Measurements from ENCODE around the gene DYNLL1.
A peak's percentile ranks its signal among the peaks of the same experiment; 100 is the strongest.

The DYNLL1 gene

GRCh38 chr12:120495186-120495730 lies 655 bp upstream of the DYNLL1 start:
- Histone ChIP-seq H3K9ac (ENCODE audit: low read length) (peak overlapping the region; percentile 63), H4K20me1 (ENCODE audit: insufficient read depth, low read length) (no peaks in the 10 kb centered on the region), H3K27ac (ENCODE audit: low read length) (no peak overlapping the region), H3K27me3 (replicated peaks; ENCODE audit: insufficient read depth, low read length) (no peaks in the 10 kb centered on the region), H2AFZ (ENCODE audit: low read length) (peak overlapping the region; percentile 67; the same call in 1 of the 2 replicates), H3K79me2 (ENCODE audit: low read length) (peaks cover 23% of the 10 kb centered on the region), H3K9me3 (replicated peaks; ENCODE audit: insufficient read depth, low read length) (no peaks in the 10 kb centered on the region), H3K4me3 (ENCODE audit: low read length) (peak overlapping the region; percentile 82), H3K4me1 (ENCODE audit: low read length) (no peaks in the 10 kb centered on the region), H3F3A (ENCODE audit: insufficient read depth, low read length) (0 out of 2 replicates have a peak, but pooled peaks cover 5% of the 10 kb centered on the region), H3K36me3 (replicated peaks; ENCODE audit: insufficient read depth, low read length) (no peaks in the 10 kb centered on the region), H3K4me2 (ENCODE audit: low read depth, low read length) (peak overlapping the region; percentile 68), H3K9me2 (replicated peaks; ENCODE audit: insufficient read depth, low read length) (no peaks in the 10 kb centered on the region)
- no peak for DNase-seq
- TF ChIP-seq EZH2 (optimal IDR thresholded peaks at IDR 0.05; ENCODE audit: low read depth, low read length) (no peak), EZH2phosphoT487 (IDR thresholded peaks at IDR 0.05; ENCODE audit: low read length) (no peak), CTCF (IDR thresholded peaks at IDR 0.05; ENCODE audit: low read length) (no peak)

GRCh38 chr12:120496413-120497340 lies 764 bp downstream of the DYNLL1 start:
- H3K4me1 ChIP-seq (ENCODE audit: low read length), result no peaks in the 10 kb centered on the region
- no peaks in the 10 kb centered on the region for H3K27me3 ChIP-seq (replicated peaks; ENCODE audit: insufficient read depth, low read length)
- H2AFZ ChIP-seq (ENCODE audit: low read length), result no peak overlapping the region
- H3K9me3 ChIP-seq (replicated peaks; ENCODE audit: insufficient read depth, low read length), result no peaks in the 10 kb centered on the region
- H3K9ac ChIP-seq (ENCODE audit: low read length), result peak overlapping the region; percentile 75
- 0 out of 2 replicates have a peak, but pooled peaks cover 5% of the 10 kb centered on the region for H3F3A ChIP-seq (ENCODE audit: insufficient read depth, low read length)
- peaks cover 23% of the 10 kb centered on the region for H3K79me2 ChIP-seq (ENCODE audit: low read length)
- H3K4me3 ChIP-seq (ENCODE audit: low read length), result peak overlapping the region; percentile 82
- H4K20me1 ChIP-seq (ENCODE audit: insufficient read depth, low read length), result no peaks in the 10 kb centered on the region
- H3K4me2 ChIP-seq (ENCODE audit: low read depth, low read length), result peak overlapping the region; percentile 74
- TF ChIP-seq EZH2phosphoT487 (IDR thresholded peaks at IDR 0.05; ENCODE audit: low read length) (no peak), EZH2 (optimal IDR thresholded peaks at IDR 0.05; ENCODE audit: low read depth, low read length) (no peak), CTCF (IDR thresholded peaks at IDR 0.05; ENCODE audit: low read length) (no peak)
- peak overlapping the region; percentile 29; the same call in 1 of the 2 replicates for H3K27ac ChIP-seq (ENCODE audit: low read length)
- no peaks in the 10 kb centered on the region for H3K9me2 ChIP-seq (replicated peaks; ENCODE audit: insufficient read depth, low read length)
- H3K36me3 ChIP-seq (replicated peaks; ENCODE audit: insufficient read depth, low read length), result no peaks in the 10 kb centered on the region
- DNase-seq, result peak; percentile 27

GRCh38 chr12:120497524-120498150 lies 1.7 kb downstream of the DYNLL1 start:
- no peaks in the 10 kb centered on the region for H4K20me1 ChIP-seq (ENCODE audit: insufficient read depth, low read length)
- H3K36me3 ChIP-seq (replicated peaks; ENCODE audit: insufficient read depth, low read length), result no peaks in the 10 kb centered on the region
- H3K9me2 ChIP-seq (replicated peaks; ENCODE audit: insufficient read depth, low read length), result no peaks in the 10 kb centered on the region
- no peak for DNase-seq
- 0 out of 2 replicates have a peak, but pooled peaks cover 5% of the 10 kb centered on the region for H3F3A ChIP-seq (ENCODE audit: insufficient read depth, low read length)
- peak overlapping the region; percentile 74 for H3K4me2 ChIP-seq (ENCODE audit: low read depth, low read length)
- no peaks in the 10 kb centered on the region for H3K27me3 ChIP-seq (replicated peaks; ENCODE audit: insufficient read depth, low read length)
- TF ChIP-seq CTCF (IDR thresholded peaks at IDR 0.05; ENCODE audit: low read length) (no peak), EZH2phosphoT487 (IDR thresholded peaks at IDR 0.05; ENCODE audit: low read length) (no peak), EZH2 (optimal IDR thresholded peaks at IDR 0.05; ENCODE audit: low read depth, low read length) (no peak)
- peak overlapping the region; percentile 82 for H3K4me3 ChIP-seq (ENCODE audit: low read length)
- no peaks in the 10 kb centered on the region for H3K9me3 ChIP-seq (replicated peaks; ENCODE audit: insufficient read depth, low read length)
- H3K79me2 ChIP-seq (ENCODE audit: low read length), result peaks cover 23% of the 10 kb centered on the region
- H3K9ac ChIP-seq (ENCODE audit: low read length), result peak overlapping the region; percentile 75; the same call in 1 of the 2 replicates
- H3K4me1 ChIP-seq (ENCODE audit: low read length), result no peaks in the 10 kb centered on the region
- H2AFZ ChIP-seq (ENCODE audit: low read length), result no peak overlapping the region
- H3K27ac ChIP-seq (ENCODE audit: low read length), result no peak overlapping the region

All from MM.1S (cell line).